ENCODE results near the gene ZNF385D.

ZNF385D gene

GRCh38 chr3:21750831-21751391 lies at the start of gene ZNF385D:
Gene ZNF385D (minus strand): TSS chr3:21751210. CDS start chr3:21750916, 294 bp downstream.
- no peak for DNase-seq

- DNase-seq = no peak
These were observed 47.5 kb upstream of the ZNF385D start for GRCh38 chr3:21798356-21799088.

- no peak for DNase-seq
These were observed 44.9 kb upstream of the ZNF385D start for GRCh38 chr3:21795921-21796320.

- no peak for DNase-seq
These were observed 44.3 kb upstream of the ZNF385D start for GRCh38 chr3:21795152-21795837.

- DNase-seq = no peak
These were observed 43.3 kb upstream of the ZNF385D start for GRCh38 chr3:21794291-21794690.

- DNase-seq = no peak
These were observed 41.2 kb upstream of the ZNF385D start for GRCh38 chr3:21792176-21792575.

GRCh38 chr3:21791356-21791755 lies 40.3 kb upstream of the ZNF385D start:
- no peak for DNase-seq

GRCh38 chr3:21790466-21790865 lies 39.5 kb upstream of the ZNF385D start:
- DNase-seq = no peak

GRCh38 chr3:21789730-21790129 lies 38.7 kb upstream of the ZNF385D start:
- DNase-seq = no peak

GRCh38 chr3:21786438-21786797 lies 35.4 kb upstream of the ZNF385D start:
- no peak for DNase-seq

- no peak for DNase-seq
These were observed 34.9 kb upstream of the ZNF385D start for GRCh38 chr3:21785765-21786437.

GRCh38 chr3:21783839-21784238 lies 32.8 kb upstream of the ZNF385D start:
- DNase-seq = no peak

GRCh38 chr3:21781355-21781754 lies 30.3 kb upstream of the ZNF385D start:
- no peak for DNase-seq

- DNase-seq = no peak
These were observed 28.9 kb upstream of the ZNF385D start for GRCh38 chr3:21779909-21780308.

GRCh38 chr3:21778715-21779114 lies 27.7 kb upstream of the ZNF385D start:
- no peak for DNase-seq

GRCh38 chr3:21777821-21778220 lies 26.8 kb upstream of the ZNF385D start:
- DNase-seq = no peak

GRCh38 chr3:21766002-21766401 lies 15.0 kb upstream of the ZNF385D start:
- no peak for DNase-seq

- no peak for DNase-seq
These were observed 4.9 kb upstream of the ZNF385D start for GRCh38 chr3:21755896-21756295.

- no peak for DNase-seq
These were observed 3.8 kb upstream of the ZNF385D start for GRCh38 chr3:21754839-21755238.

- no peak for DNase-seq
These were observed 1.8 kb upstream of the ZNF385D start for GRCh38 chr3:21752749-21753347.

GRCh38 chr3:21751886-21752285 lies 876 bp upstream of the ZNF385D start:
- no peak for DNase-seq

GRCh38 chr3:21750080-21750696 lies 822 bp downstream of the ZNF385D start:
- DNase-seq = no peak

All from inflammatory macrophage treated with lipopolysaccharide for 4 hours (primary cell).